H1 (cell line): Measurements from ENCODE around the gene CP. TPM values are rescaled to one million over a fixed set of nuclear protein-coding genes. Genes with fewer than 3 reads are reported as not detected.

ENCODE experiments used
- CTCF ChIA-PET: fragments of 300-600 bp; sonication (Branson Sonifier 250); formaldehyde crosslinking; loops from one replicate; lab custom pipeline; 2021; ENCODE audit not compliant: partially characterized antibody; lab: Charles Lee
- POLR2A ChIA-PET: fragments of 300-600 bp; sonication (Branson Sonifier 250); formaldehyde crosslinking; loops from one replicate; lab custom pipeline; 2021; ENCODE audit warnings: inconsistent platforms; ENCODE audit not compliant: partially characterized antibody; lab: Charles Lee
- DNase-seq, 2 experiments: peaks; one replicate each; pipeline versions ENCODE4 v3.0.0 to v3.0.0-alpha.2; 2010 to 2022; ENCODE audit warnings: low spot score in 2 of 2, low read depth in 1 of 2, mixed read lengths in 1 of 2
- FAIRE-seq: peaks from 2 replicates; lab custom pipeline; 2011; peaks lifted over from hg19 to GRCh38; lab: Jason Lieb, UNC
- H2AFZ ChIP-seq: 2 replicates; pipeline ENCODE4 v1.8.1; 2012; ENCODE audit warnings: low read length, inconsistent platforms
- H2AK5ac ChIP-seq: 2 replicates; pipeline ENCODE4 v1.6.1; 2013; ENCODE audit warnings: low read depth, low read length
- H2BK120ac ChIP-seq: replicated peaks from 2 replicates; pipeline ENCODE3; 2013; ENCODE audit warnings: low read depth, low read length, inconsistent platforms
- H2BK12ac ChIP-seq: 2 replicates; pipeline ENCODE4 v1.6.1; 2013; ENCODE audit warnings: low read depth, low read length
- H2BK15ac ChIP-seq: 2 replicates; pipeline ENCODE4 v1.6.1; 2013; ENCODE audit warnings: low read length
- H2BK20ac ChIP-seq: 2 replicates; pipeline ENCODE4 v1.6.1; 2013; ENCODE audit warnings: low read length
- H2BK5ac ChIP-seq: 2 replicates; pipeline ENCODE4 v1.6.1; 2013; ENCODE audit warnings: low read depth, low read length
- H3K14ac ChIP-seq: 2 replicates; pipeline ENCODE4 v1.6.1; 2013; ENCODE audit warnings: inconsistent platforms; ENCODE audit not compliant: insufficient read length
- H3K18ac ChIP-seq: 2 replicates; pipeline ENCODE4 v1.6.1; 2013; ENCODE audit warnings: low read length; ENCODE audit errors: extremely low read depth
- H3K23ac ChIP-seq: 2 replicates; pipeline ENCODE4 v1.6.1; 2013; ENCODE audit warnings: inconsistent platforms; ENCODE audit not compliant: insufficient read length
- H3K23me2 ChIP-seq: 2 replicates; pipeline ENCODE4 v1.6.1; 2013; ENCODE audit warnings: low read depth, low read length
- H3K27ac ChIP-seq: 2 replicates; pipeline ENCODE4 v1.6.1; 2011; ENCODE audit warnings: low read depth, low read length, inconsistent platforms
- H3K27me3 ChIP-seq, 4 experiments: replicated peaks in 1 of 4; 1 replicate in 1 of 4; 2 replicates in 3 of 4; pipeline versions ENCODE4 v1.6.1 to v1.8.1; 2011 to 2013; ENCODE audit warnings: low read length in 3 of 4, mild to moderate bottlenecking in 3 of 4, inconsistent platforms in 2 of 4, mixed read lengths in 2 of 4, moderate library complexity in 1 of 4; ENCODE audit not compliant: control insufficient read depth in 3 of 4, insufficient read depth in 3 of 4; ENCODE audit errors: extremely low read depth in 1 of 4
- H3K36me3 ChIP-seq, 4 experiments: 2 replicates each; pipeline versions ENCODE4 v1.6.1 to v1.8.1; 2011 to 2013; ENCODE audit warnings: mild to moderate bottlenecking in 4 of 4, low read length in 3 of 4, moderate library complexity in 2 of 4, control low read depth in 1 of 4, inconsistent platforms in 1 of 4; ENCODE audit not compliant: insufficient read depth in 4 of 4, control insufficient read depth in 2 of 4
- H3K4ac ChIP-seq: replicated peaks from 2 replicates; pipeline ENCODE3; 2013; ENCODE audit warnings: low read length, low read depth, mixed read lengths, inconsistent platforms; ENCODE audit not compliant: insufficient read length
- H3K4me1 ChIP-seq, 4 experiments: replicated peaks in 1 of 4; 1 replicate in 1 of 4; 2 replicates in 3 of 4; pipeline versions ENCODE4 v1.6.1 to v1.8.1; 2011 to 2013; ENCODE audit warnings: low read length in 3 of 4, inconsistent platforms in 2 of 4, mixed read lengths in 1 of 4; ENCODE audit not compliant: insufficient read depth in 4 of 4, control insufficient read depth in 3 of 4
- H3K4me2 ChIP-seq, 2 experiments: 2 replicates each; pipeline versions ENCODE4 v1.6.1 to v1.8.1; 2011 to 2013; ENCODE audit warnings: low read depth in 2 of 2, low read length in 2 of 2, control low read depth in 1 of 2, inconsistent platforms in 1 of 2, mild to moderate bottlenecking in 1 of 2; ENCODE audit not compliant: insufficient read depth in 1 of 2
- H3K4me3 ChIP-seq, 4 experiments: fragments of 200-600, 300-600 bp in 1 of 4; sonication (generic), shearing (Covaris generic), sonication (Bioruptor Twin) in 1 of 4; 2 replicates each; pipeline versions ENCODE4 v1.5.1 to v1.8.1; 2011 to 2016; ENCODE audit warnings: low read length in 4 of 4, low read depth in 3 of 4, control low read depth in 2 of 4, inconsistent platforms in 2 of 4, mild to moderate bottlenecking in 2 of 4, mixed read lengths in 1 of 4, moderate library complexity in 1 of 4; ENCODE audit not compliant: insufficient read depth in 2 of 4; ENCODE audit errors: extremely low read depth in 1 of 4
- H3K56ac ChIP-seq: replicated peaks from 2 replicates; pipeline ENCODE3; 2013; ENCODE audit warnings: low read depth, mild to moderate bottlenecking, mixed read lengths, low read length, inconsistent platforms; ENCODE audit not compliant: insufficient read length
- H3K79me1 ChIP-seq: 2 replicates; pipeline ENCODE4 v1.6.1; 2013; ENCODE audit warnings: low read depth, low read length, control low read depth
- H3K79me2 ChIP-seq, 2 experiments: 2 replicates each; pipeline versions ENCODE4 v1.6.1 to v1.8.1; 2012 to 2013; ENCODE audit warnings: low read length in 2 of 2, mild to moderate bottlenecking in 2 of 2, inconsistent platforms in 1 of 2; ENCODE audit not compliant: insufficient read depth in 2 of 2, control insufficient read depth in 1 of 2
- H3K9ac ChIP-seq, 4 experiments: replicated peaks in 1 of 4; 1 replicate in 1 of 4; 2 replicates in 3 of 4; pipeline versions ENCODE4 v1.6.1 to v1.8.1; 2011 to 2013; ENCODE audit warnings: low read depth in 3 of 4, low read length in 3 of 4, control low read depth in 2 of 4, mild to moderate bottlenecking in 2 of 4, moderate library complexity in 2 of 4, inconsistent platforms in 1 of 4; ENCODE audit errors: extremely low read depth in 1 of 4
- H3K9me3 ChIP-seq, 2 experiments: 2 replicates each; pipeline versions ENCODE4 v1.6.1 to v1.8.1; 2012 to 2013; ENCODE audit warnings: mild to moderate bottlenecking in 2 of 2, moderate library complexity in 2 of 2, control low read depth in 1 of 2, inconsistent platforms in 1 of 2, low read depth in 1 of 2, low read length in 1 of 2, mixed read lengths in 1 of 2; ENCODE audit not compliant: insufficient read depth in 2 of 2
- H4K20me1 ChIP-seq, 2 experiments: replicated peaks in 1 of 2; 2 replicates each; pipeline versions ENCODE3 to v1.8.1; 2011 to 2013; ENCODE audit warnings: inconsistent platforms in 2 of 2, low read length in 2 of 2, mild to moderate bottlenecking in 1 of 2; ENCODE audit not compliant: insufficient read depth in 2 of 2, control insufficient read depth in 1 of 2
- H4K5ac ChIP-seq: 2 replicates; pipeline ENCODE4 v1.6.1; 2013; ENCODE audit warnings: low read length, low read depth, mixed read lengths, inconsistent platforms; ENCODE audit not compliant: insufficient read length
- H4K8ac ChIP-seq: 2 replicates; pipeline ENCODE4 v1.8.0; 2013; ENCODE audit warnings: mild to moderate bottlenecking, moderate library complexity, low read length, inconsistent platforms; ENCODE audit not compliant: insufficient read depth; ENCODE audit errors: extremely low read depth
- H4K91ac ChIP-seq: replicated peaks from 2 replicates; pipeline ENCODE3; 2013; ENCODE audit warnings: low read length, mixed read lengths, inconsistent platforms; ENCODE audit not compliant: insufficient read length
- ATF2 ChIP-seq: IDR thresholded peaks from 2 replicates; pipeline ENCODE4 v1.6.1; 2012; ENCODE audit warnings: low read length, inconsistent platforms
- BCL11A ChIP-seq, 2 experiments: IDR thresholded peaks; one replicate each; pipeline ENCODE4 v1.6.1; 2011; ENCODE audit warnings: low read depth in 2 of 2, low read length in 2 of 2, mild to moderate bottlenecking in 2 of 2
- CTBP2 ChIP-seq: IDR thresholded peaks from 2 replicates; pipeline ENCODE4 v1.7.0; 2011; ENCODE audit warnings: borderline replicate concordance, mild to moderate bottlenecking, moderate library complexity, mixed read lengths, low read length; ENCODE audit not compliant: insufficient read depth, insufficient read length
- KDM5A ChIP-seq: fragments of 200-600 bp; IDR thresholded peaks from 2 replicates; pipeline ENCODE4 v1.7.1; 2012; ENCODE audit warnings: mild to moderate bottlenecking, low read length, inconsistent platforms, mixed read lengths
- MAX ChIP-seq: IDR thresholded peaks from 2 replicates; pipeline ENCODE4 v1.6.1; 2012; ENCODE audit warnings: inconsistent platforms
- NANOG ChIP-seq: IDR thresholded peaks from 2 replicates; pipeline ENCODE4 v1.6.1; 2011; ENCODE audit warnings: low read length, low read depth, mild to moderate bottlenecking, inconsistent platforms; ENCODE audit not compliant: insufficient read depth, poor library complexity, severe bottlenecking
- RAD21 ChIP-seq, 2 experiments: IDR thresholded peaks in 1 of 2; conservative IDR thresholded peaks in 1 of 2; 2 replicates each; pipeline ENCODE4 v1.6.1; 2011; ENCODE audit warnings: low read depth in 2 of 2, low read length in 2 of 2, improper control_type of control experiment in 1 of 2, inconsistent platforms in 1 of 2, mild to moderate bottlenecking in 1 of 2, moderate library complexity in 1 of 2
- SP1 ChIP-seq: IDR thresholded peaks from 2 replicates; pipeline ENCODE4 v1.6.1; 2011; ENCODE audit warnings: low read depth, low read length
- TAF7 ChIP-seq: optimal IDR thresholded peaks from 2 replicates; pipeline ENCODE3; 2011; ENCODE audit warnings: low read depth, mild to moderate bottlenecking, inconsistent platforms, low read length, moderate library complexity, borderline replicate concordance
- WGBS, 2 experiments: shearing (Covaris generic) in 1 of 2; methylation state at CpG; one replicate each; pipeline versions ENCODE4 v1.1.6 to v1.1.7; 2013 to 2015; ENCODE audit warnings: low lambda C conversion rate in 2 of 2, mixed read lengths in 2 of 2, inconsistent platforms in 1 of 2, low coverage in 1 of 2, missing lambda C conversion rate in 1 of 2; ENCODE audit not compliant: insufficient replicate concordance in 2 of 2, insufficient coverage in 1 of 2, insufficient read length in 1 of 2; ENCODE audit errors: extremely low coverage in 1 of 2, missing lambda C conversion rate in 1 of 2; 5-methylcytosine and 5-hydroxymethylcytosine counted together
- polyA plus RNA-seq, 7 experiments: library from polyadenylated mRNA; depleted of rRNA in 3 of 7; stranded (reverse) in 5 of 7; unstranded in 2 of 7; fragments of >200 nt in 5 of 7; fragments of 200-250 nt in 2 of 7; gene quantifications; 1 replicate in 5 of 7; 2 replicates in 1 of 7; 4 replicates in 1 of 7; pipeline versions ENCODE4 v1.2.1 to v1.2.3, GENCODE V29; 2011 to 2013; ENCODE audit warnings: missing spikeins in 2 of 7, mixed read lengths in 2 of 7
- total RNA-seq: library from RNA; stranded (reverse); fragmentation: NEBNext Ultra II Directional; extraction: Animal tissue kit (Norgen Biotek cat#: 25700); gene quantifications from 2 replicates; pipeline ENCODE4 v1.2.1, GENCODE V29; 2021

The CP gene
- total and polyA plus RNA-seq, 2 of the 8 experiments (the other 6 are each of a cell fraction or from before 2014, with no cell fraction given): 0.32 to 2.6 TPM

- no peak overlapping the region for H2BK15ac ChIP-seq
- H4K5ac ChIP-seq: no peak overlapping the region
- H2AK5ac ChIP-seq: no peak overlapping the region
- WGBS, 2 experiments: 88% methylated on average over 2 of the region's 2 CpGs; no CpG with 5 or more reads in 1 of the 2 experiments
- no peak overlapping the region for H3K23ac ChIP-seq
- no peak overlapping the region for H3K4me2 ChIP-seq
- no peaks in the 10 kb centered on the region for H3K79me1 ChIP-seq
- no peaks in the 10 kb centered on the region for H3K79me2 ChIP-seq
- no peak overlapping the region for H2AFZ ChIP-seq
- H4K91ac ChIP-seq: no peak overlapping the region
- no peak overlapping the region for H2BK20ac ChIP-seq
- DNase-seq: no peak
- H3K14ac ChIP-seq: no peak overlapping the region
- ChIA-PET POLR2A (no interaction called here), CTCF (interaction anchor here (0.6 kb wide), 1 partner anchor 190 kb away, joined by 3 read pairs; no protein-coding TSS in a partner anchor)
- H2BK12ac ChIP-seq: no peak overlapping the region
- no peak overlapping the region for H4K8ac ChIP-seq
- H3K18ac ChIP-seq: no peak overlapping the region
- no peak overlapping the region for H3K56ac ChIP-seq
- no peaks in the 10 kb centered on the region for H3K9me3 ChIP-seq
- no peaks in the 10 kb centered on the region for H4K20me1 ChIP-seq
- no peak overlapping the region for H3K27ac ChIP-seq
- H3K4ac ChIP-seq: no peak overlapping the region
- no peak for TF ChIP-seq MAX
- no peak for TF ChIP-seq KDM5A
- TF ChIP-seq CTBP2: no peak
- TF ChIP-seq TAF7: no peak
- no peak for TF ChIP-seq SP1
- no peak for TF ChIP-seq NANOG
- TF ChIP-seq ATF2: no peak
- no peak for TF ChIP-seq BCL11A (IDR thresholded peaks at IDR 0.05; ENCODE audit: low read depth in 2 of 2, low read length in 2 of 2)
- no peak for TF ChIP-seq RAD21 (IDR thresholded peaks at IDR 0.05 in 1 of 2, conservative IDR thresholded peaks at IDR 0.05 in 1 of 2; ENCODE audit: low read depth in 2 of 2, low read length in 2 of 2)
- TF ChIP-seq, all 59 proteins: peak for 0
- FAIRE-seq: no peak
- Histone ChIP-seq H3K4me3 (no peak overlapping the region), H3K27me3 (no peaks in the 10 kb centered on the region), H2BK120ac (no peak overlapping the region), H3K9ac (no peak overlapping the region), H3K36me3 (peaks cover 7 to 76% (median 30%) of the 10 kb centered on the region in 4 experiments; a peak in 7 of 8 replicates), H2BK5ac (no peak overlapping the region), H3K4me1 (no peaks in the 10 kb centered on the region), H3K23me2 (no peaks in the 10 kb centered on the region)
These were observed 76.3 kb downstream of the CP start for GRCh38 chr3:149145356-149145755.
